COR-L47 (cell line): ENCODE measurements around the gene CTNNA3.
"Not testable (repeated sequence)": the region's sequence is repeated elsewhere in the genome, so short reads cannot be mapped to it uniquely, and the experiment has no call there.

ENCODE experiments used
- DNase-seq: peaks from one replicate; lab custom pipeline; 2025; lab: John Stamatoyannopoulos, UW

The CTNNA3 gene

DNA sequence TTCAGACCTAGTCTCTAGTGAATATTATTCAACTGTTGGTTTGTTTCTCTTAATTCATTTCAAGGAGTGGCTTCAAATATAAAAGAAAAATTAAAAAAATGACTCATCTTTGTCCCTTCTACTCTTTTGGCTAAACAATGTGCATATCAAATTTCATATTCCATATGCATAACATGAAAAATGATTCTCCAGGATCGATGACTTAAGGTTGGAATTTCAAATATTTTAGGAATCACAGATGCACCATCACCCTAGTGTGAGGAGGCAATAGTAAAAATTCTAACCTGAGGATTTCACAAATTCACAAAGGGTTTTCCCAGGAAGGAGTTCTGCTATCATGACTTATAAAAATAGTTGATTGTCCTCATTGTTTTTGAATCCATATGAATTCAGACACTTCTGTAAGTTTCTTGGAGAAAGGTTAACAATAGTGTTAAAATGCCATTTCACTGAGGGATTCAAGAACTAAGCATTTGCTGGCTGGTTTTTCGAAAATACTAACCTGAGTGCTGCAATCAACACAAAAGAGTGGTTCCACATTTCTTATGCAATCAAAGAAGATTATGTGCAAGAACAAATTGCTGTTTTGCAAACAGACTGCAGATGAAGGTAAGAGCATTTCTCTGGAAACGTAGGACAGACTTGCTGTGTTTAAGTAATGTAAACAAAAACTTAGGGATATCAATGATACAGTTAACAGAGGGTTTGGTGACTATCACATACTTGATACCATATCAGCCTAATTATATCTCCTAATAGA, 1317.7 kb downstream of the CTNNA3 start:
- DNase-seq, result no peak

DNA sequence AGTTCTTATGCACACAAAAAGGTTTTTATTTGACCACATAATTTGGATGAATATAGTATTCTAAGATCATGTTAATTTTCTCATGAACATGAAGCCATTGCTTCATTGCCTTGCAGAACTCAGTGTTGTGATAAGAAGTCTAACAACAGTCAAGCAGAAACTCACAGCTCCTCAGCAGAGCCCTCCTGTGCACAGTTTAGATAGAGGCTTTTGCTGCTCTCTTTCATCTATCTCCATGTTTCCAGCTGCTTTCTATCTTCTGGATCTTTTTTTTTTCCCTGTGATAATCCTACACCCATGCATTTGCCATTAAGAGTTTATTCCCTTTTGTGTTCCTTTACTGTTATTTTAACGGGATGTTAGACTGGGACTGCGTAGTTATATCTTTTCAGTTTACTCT, 1327.8 kb downstream of the CTNNA3 start:
- no peak for DNase-seq

DNA sequence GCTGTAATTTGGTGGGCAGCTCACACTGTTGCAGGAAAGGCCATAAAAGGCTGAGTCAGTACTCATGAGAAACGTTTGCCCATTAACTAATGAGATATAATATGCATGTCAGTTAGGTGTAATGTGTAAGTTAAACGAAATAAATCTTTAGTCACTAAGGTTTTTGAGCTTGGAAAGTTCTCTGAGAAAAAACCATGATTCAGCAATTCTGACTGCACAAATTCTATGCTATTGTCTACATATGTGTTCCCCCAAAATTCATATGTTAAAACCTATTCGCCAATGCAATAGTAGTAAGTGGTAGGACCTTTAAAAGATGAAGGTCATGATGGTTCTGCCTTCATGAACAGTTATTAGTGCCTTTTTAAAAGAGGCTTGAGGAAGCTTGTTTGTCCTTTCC, 1329.8 kb downstream of the CTNNA3 start:
- no peak for DNase-seq

DNA sequence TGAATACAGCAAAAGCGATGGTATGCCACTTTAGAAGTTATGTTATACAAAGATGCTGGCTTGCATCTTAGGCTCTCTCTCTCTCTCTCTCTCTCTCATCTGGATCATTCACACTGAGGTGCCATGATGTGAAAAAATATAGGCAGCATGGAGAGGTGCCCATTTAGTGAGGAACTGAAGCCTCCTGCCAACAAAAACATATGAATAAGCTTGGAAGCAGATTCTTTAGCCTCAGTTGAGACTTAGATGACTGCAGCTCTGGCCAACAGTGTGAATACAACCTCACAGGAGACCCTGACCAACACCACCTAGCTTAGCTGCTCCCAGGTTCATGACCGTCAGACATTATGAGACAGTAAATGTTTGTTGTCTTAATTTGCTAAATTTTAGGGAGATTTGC, 1330.3 kb downstream of the CTNNA3 start:
- DNase-seq, result no peak

DNA sequence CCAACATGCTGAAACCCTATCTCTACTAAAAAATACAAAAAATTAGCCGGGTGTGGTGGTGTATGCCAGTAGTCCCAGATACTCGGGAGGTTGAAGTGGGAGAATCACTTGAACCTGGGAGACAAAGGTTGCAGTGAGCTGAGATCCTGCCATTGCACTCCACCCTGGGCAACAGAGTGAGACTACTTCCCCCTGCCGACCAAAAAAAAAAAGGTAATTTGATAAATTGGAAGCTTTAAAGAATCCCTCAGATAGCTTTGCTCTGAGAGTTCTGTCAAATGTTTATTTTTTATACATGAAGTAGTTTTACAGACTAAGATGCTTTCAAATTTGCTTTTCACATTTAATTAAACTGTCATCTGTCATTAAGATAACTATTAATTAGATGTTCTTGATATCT, 1333.5 kb downstream of the CTNNA3 start:
- DNase-seq, result no peak

DNA sequence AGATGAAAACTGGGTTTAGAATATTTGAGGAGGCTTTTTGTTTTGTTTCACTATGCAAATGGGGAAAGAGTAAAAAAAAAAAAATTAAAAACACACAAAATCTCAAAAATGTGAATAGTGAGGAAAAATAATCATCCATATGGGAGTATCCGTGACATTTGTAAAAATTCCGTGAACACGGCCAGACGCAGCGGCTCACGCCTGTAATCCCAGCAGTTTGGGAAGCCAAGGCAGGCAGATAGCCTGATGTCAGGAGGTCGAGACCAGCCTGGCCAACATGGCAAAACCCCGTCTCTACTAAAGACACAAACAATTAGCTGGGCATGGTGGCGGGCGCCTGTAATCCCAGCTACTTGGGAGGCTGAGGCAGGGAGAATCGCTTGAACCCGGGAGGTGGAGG, 1342.2 kb downstream of the CTNNA3 start:
- DNase-seq, result not testable (repeated sequence)

DNA sequence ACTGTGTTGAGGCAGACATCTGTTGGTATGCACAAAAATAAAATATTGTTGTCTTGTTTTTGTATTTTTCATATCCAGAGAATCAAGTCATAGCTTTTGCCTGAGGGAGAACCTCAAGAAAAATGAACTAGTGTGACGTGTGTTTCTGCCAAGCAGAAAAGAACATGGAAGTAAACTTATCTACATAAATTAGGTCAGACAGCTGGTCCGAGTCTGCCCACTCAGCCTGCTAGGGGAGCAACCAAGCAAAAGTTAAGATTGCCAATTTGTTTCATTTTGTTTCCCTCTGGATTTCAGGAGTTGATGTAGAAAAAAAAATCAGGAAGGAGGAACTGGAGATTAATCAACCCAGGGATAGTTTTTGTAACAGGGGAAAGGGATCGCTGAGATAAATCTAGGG, 1342.6 kb downstream of the CTNNA3 start:
- no peak for DNase-seq

DNA sequence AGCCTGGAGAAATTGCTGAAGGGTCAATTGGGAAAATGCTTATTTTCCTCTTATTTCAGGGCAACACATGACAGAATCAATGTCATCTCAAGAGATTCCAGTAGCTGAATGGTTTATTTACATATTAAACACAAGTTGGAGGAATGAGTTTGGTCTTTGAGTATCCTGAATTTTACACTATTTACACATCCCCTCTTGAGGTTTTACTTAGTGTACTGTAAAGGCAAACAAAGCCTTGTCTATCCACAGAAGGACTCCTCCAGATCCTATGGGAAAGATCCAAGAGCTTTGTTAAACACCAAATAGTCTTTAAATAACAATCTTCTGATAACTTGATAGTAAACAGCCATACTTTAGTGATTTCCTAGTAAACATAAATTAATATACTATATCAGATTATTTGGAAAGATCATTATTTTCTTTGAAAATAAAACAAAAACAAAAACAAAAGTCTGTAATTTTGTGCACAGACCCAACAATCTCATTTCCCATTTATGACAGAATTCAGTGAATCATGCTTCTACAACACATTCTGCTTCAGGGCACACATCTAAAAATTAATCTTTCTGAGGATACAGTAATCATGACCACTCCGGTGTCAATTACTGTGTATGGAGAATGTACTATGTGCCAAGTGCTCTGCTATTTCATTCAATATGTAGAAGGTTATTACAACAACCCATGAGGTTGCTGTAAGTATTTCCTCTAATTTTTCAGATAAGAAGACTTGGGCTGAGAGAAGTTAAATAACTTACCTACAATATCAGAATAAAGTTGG, 1345.2 kb downstream of the CTNNA3 start:
- no peak for DNase-seq

DNA sequence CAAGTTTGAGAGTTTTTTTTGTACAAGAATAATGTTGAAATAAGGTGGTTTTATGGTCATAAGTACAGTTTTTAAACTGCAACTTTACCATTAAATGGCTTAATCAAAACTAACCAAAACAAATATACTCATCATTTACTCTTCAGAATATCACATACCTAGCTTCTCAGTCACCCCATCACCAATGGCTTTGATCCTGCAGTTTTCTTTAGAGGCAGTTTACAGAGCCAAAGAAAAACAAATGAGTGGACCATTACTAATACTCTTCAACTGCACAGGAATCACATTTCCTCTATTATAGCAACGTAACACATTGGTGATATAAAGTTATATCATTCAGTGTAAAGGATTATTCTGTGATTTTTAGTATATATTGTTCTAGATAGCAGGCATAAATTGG, 1346.3 kb downstream of the CTNNA3 start:
- DNase-seq, result no peak

DNA sequence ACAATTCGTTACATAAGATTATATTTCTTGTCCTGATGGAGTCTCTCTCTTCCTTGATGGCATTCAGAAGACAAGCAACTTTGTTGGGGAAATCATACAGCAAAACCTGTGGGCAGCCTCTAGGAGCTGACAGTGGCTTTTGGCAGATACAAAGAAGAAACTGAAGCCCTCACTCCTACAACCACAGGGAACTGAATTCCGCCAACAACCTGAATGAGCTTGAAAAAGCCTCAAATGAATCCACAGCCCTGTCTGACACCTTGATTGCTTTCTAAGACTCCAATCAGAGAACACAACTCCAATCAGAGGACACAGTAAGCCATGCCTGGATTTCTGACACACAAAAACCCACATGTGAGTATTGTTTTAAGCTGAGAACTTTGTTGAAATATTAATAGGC, 1346.9 kb downstream of the CTNNA3 start:
- DNase-seq, result no peak

DNA sequence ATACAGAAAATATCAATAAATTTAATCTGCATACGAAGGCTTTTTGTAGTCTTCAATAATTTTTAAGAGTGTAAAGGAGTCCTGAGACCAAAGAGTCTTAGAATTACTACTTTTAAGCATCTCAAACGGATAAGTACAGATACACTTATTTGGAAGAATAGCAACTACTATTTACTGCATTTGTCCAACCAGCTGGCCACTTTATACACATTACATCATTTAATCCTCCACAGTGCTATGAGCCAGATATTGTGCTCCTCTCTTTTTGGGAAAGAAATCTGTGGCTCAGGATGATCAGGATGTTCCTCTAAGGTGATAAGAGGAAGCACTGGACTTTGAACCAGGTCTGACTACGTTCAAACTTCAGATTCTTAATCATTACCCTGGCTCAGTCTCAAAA, 1358.8 kb downstream of the CTNNA3 start:
- DNase-seq, result no peak

DNA sequence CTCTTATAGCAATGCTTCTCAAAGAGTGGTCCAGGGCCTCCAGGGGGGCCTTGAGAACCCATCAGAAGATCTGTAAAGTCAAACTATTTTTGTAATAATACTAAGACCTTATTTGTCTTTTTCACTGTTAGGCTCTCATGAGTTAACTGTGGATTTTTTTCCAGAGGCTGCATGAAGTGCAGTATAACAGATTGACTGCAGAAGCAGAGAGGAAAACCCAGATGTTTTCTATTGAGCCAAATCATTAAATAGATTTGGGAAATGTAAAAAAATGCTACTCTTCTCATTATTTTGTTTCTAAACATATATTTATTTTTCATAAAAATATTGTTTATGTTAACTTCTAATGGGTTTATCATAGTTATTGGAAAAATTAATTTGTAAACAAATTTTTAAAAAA, 1359.2 kb downstream of the CTNNA3 start:
- no peak for DNase-seq

DNA sequence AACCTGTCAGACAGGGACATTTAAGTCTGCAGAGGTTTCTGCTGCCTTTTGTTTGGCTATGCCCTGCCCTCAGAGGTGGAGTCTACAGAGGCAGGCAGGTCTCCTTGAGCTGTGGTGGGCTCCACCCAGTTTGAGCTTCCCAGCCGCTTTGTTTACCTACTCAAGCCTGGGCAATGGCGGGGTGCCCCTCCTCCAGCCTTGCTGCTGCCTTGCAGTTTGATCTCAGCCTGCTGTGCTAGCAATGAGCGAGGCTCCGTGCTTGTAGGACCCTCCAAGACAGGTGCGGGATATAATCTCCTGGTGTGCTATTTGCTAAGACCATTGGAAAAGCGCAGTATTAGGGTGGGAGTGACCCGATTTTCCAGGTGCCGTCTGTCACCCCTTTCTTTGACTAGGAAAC, 1360.2 kb downstream of the CTNNA3 start:
- DNase-seq, result not testable (repeated sequence)

DNA sequence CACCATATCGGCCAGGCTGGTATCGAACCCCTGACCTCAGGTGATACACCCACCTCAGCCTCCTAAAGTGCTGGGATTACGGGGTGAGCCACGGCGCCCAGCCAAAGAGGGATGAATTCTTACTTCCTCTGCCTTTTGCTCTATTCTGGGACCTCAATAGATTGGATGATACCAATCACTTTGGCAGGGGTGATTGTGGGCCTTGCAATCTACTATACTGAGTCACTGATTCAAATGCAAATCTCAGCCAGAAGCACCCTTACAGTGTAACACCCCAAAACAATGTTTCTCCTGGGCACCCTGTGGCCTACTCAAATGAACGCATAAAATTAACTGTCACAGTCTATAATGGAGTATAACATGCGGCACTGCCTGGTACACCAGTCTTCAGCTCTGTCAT, 1366.8 kb downstream of the CTNNA3 start:
- DNase-seq, result no peak

DNA sequence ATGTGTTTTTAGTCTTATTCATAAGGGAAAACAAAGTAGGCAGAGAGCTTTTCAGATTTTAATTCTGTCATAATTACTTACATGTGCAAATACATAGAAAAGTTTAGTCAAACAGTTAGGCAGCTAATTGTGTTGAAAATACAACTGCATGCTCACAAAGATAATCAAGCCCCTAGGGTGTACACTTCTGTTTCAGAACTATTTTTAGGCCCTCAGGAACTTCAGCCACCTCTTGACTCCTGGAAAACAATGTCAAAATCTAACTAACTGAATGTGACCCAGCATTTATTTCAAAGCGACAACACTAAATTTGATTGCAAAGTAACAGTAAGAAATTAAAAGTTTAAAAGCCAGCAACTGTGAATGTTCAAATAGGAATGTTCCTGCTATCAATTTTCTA, 1369.1 kb downstream of the CTNNA3 start:
- DNase-seq, result no peak

DNA sequence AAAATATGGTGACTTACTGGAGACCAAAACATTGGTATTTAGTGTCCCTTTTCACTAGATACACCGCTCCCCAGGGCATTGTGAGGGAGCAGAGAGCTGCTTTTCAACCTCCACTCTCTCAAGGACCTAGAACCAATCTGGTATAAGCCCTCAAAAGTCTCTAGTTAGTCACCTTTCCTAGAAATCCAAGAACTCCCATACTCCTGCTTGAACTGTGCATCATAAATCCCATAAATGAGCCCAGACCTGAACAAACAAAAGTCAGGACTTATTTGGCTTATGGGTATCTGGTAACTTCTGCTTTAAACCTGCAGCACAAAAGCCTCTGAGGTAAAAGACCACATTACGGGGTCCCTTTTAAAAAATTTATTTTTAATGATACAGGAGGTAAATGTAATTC, 1373.2 kb downstream of the CTNNA3 start:
- DNase-seq, result no peak

DNA sequence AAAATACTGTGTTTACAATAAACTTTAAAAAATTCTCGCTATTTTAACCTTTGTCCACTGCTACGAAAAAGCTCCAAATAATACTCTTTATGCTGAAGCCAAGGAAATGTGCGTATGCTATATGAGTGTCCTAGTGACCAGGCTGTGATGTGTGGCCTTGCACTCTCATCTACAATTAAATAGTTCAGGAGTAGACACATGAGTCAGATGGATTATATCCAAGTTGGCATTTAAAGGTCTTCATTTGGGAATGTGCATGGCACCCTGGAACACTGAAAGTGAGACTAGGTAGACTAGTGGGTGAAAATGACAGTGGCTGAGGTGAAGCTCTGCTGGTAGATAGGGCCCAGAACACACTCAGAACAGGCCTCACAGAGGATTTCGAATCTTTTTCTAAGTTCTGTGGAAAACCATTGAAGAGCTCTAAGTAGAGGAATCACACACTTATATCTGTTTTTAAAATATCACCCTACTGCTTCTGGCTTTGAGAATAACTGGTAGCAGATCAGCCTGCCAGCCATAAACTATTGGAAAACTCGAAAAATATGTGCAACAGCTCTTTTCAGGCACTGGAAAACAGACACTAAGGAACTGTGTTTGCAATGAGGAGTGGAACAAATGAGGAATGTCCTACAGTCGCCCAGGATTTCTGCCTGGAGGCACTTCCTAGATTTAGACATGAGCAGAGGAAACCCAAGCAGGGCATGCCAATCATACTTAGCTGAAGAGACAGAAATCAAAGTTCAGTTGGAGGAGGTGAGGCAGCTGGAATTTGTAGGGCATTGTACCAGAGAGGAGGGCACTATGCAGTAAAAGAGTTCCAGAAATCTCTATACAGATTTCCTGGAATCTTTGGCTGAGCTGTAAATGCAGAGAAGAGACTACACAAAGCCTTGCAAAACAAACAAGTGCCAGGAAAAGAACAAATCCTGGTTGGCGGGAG, 1374.0 kb downstream of the CTNNA3 start:
- no peak for DNase-seq

DNA sequence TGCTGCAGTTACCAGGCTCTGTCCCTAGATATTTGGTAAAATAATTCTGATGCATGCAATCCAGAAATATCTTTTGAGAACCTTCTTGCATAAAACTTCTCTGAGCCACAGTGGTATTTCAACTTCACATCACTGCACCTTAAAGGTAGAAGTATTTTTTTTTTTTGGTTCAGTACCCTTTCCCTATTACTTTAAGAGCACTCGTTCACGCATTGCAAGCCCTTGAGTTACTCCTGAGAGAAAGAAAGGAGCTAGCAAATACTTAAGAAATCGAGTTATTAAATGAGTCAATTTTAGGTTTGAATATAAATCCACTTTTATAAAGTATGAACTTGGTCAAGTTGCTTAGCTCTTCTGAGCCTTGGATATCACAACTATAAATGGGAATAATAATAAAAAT, 1377.2 kb downstream of the CTNNA3 start:
- no peak for DNase-seq

DNA sequence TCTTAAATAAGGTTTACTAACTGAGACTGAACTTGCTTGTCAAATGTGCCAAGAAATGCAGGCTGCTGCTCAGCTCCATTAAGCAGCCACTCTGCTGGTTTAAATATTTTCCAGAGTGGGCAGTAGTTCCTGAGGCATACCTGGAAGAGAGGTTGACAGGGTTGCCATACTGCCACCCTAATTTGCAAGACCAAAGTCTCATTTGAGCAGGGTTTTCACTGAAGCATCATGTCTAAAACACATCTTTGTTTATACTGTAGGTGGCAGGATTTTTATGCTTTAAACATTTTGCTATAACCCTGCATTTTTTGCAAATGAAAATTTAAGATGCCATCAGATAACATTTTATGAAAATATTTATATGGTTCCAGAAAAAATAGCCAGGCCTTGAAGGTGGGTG, 1388.2 kb downstream of the CTNNA3 start:
- DNase-seq, result no peak

DNA sequence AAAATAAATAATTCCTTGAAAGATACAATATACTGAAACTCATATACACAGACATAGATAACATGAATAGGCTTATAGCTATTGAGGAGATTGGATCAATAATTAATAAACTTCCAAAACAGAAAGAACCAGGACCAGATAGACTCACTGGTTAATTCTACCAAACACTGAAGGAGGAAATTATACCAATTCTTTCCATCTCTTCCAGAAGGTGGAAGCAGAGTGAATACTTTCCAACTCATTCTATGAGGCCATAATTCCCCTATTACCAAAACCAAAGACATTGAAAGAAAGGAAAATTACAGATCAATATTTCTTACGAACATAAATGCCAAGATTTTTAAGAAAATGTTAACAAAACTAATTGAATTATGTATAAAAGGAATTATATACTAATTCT, 1394.9 kb downstream of the CTNNA3 start:
- DNase-seq, result no peak

DNA sequence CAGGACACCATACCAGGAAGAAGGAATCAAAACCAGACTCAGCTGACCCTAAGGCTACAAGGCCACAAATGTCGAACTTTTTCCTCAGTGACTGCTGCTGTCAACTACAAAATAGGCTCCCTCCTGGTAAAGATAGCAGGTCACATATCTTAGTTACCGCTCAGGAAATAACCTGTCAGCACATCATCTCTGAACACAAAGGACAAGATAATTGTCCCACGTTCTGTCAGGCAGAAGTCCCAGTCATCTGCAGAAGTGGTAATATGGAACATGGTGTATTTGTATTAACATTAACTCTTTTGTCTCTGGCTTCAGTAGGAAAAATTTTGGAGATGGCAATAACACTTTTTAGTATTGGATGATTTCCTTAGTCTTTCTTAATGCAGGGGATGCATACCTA, 1400.4 kb downstream of the CTNNA3 start:
- no peak for DNase-seq

DNA sequence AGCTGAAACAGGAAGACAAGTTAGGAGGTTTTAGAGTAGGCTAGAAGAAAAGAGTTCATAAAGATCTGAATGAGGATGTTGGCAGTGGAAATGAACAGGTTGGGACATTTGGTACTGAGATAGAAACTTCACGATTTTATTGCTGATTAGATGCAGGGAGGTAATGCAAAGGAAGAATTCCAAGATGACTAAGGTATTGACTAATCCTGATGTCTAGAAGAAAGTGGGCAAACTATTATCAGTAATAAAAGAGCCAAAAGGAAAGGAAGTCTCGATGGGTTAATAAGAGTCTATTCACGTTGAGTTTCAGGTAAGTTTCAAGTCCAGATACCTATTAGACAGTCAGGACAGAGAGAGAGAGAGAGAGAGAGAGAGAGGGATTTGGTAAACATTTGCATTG, 1401.5 kb downstream of the CTNNA3 start:
- no peak for DNase-seq

DNA sequence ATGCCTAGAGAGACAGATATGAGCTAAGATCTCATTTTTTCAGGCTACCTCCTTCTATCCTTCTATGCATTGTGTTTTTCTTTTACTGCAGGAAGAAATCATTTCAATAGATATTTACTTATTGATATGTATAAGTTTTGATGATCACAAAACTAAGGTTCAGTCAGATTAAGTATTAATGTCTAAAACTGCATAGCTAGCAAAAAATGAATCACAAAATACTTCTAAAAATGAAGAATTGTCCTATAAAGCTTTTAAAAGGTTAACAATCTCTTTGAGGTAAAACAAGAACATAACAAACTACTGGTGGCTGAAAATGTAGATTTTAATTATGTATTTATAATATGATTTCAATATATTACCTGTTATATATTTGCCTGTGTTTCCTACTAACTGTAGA, 1403.1 kb downstream of the CTNNA3 start:
- DNase-seq, result no peak
